ENCODE results near the gene SLC22A17.
"Not testable (repeated sequence)": the region's sequence is repeated elsewhere in the genome, so short reads cannot be mapped to it uniquely, and the experiment has no call there.

Gene SLC22A17

GRCh38 chr14:23327947-23328744, 24.5 kb downstream of the SLC22A17 start:
- DNase-seq: peak; percentile 46

DNA sequence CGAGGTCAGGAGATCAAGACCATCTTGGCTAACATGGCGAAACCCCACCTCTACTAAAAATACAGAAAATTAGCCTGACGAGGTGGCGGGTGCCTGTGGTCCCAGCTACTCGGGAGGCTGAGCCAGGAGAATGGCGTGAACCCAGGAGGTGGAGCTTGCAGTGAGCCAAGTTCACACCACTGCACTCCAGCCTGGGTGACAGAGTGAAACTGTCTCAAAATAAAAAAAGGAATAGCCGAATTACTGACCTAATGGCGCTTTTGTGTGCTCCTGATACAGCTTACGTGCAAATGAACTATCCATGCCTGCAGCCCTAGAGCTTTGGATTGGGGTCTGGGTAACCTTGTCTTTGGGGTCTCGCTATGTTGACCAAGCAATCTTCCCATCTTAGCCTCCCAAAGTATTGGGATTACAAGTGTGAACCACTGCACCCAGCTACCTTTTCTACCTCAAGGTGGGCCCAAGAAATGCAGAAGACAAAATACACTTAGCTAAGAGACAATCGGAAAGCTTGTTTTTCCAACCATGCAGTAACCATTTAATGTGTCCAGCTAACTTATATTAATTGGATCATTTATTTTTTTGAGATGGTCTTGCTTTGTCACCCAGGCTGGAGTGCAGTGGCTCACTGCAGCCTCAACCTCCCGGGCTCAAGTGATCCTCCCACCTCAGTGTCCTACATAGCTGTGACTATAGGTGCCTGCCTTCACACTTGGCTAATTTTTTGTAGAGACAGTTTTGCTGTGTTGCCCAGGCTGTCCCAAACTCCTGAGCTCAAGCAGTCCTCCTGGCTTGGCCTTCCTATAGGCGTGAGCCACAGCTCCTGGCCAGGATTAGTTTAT, 26.0 kb downstream of the SLC22A17 start:
- DNase-seq: no peak

GRCh38 chr14:23325746-23326145, 26.9 kb downstream of the SLC22A17 start:
- DNase-seq: not testable (repeated sequence)

GRCh38 chr14:23324993-23325392, 27.7 kb downstream of the SLC22A17 start:
- no peak for DNase-seq

DNA sequence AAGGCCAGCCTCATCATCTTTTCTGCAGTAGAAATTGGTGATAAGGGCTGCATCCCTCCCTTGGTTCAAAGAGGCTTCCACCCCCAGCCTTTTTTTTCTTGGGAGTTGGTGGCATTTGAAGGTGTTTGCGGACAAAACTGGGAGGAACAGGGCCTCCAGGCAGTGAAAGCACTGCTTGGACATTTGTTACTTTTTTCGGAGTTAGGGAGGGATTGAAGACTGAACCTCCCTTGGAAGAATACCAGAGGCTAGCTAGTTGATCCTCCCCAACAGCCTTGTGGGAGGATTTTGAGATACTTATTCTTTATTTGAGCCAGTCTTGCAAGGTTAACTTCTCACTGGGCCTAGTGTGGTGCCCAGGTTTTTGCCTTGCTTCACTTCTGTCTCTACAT, 28.2 kb downstream of the SLC22A17 start:
- DNase-seq: no peak

DNA sequence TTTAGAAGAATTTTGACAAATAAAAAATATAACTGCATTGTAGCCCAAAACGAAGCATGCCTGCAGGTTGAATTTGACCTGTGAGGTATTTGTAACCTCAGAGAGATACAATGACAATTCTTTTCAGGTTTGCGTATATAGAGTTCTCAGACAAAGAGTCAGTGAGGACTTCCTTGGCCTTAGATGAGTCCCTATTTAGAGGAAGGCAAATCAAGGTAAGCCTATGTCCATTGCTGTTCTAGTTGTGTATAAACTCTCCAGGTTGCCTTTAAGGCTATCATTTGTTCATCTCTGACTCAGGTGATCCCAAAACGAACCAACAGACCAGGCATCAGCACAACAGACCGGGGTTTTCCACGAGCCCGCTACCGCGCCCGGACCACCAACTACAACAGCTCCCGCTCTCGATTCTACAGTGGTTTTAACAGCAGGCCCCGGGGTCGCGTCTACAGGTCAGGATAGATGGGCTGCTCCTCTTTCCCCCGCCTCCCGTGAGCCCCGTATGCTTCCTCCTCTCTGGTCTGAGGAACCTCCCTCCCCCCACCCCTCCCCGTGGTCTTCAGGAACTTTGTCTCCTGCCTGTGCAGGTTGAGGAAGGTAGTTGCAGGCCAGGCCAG, 28.7 kb downstream of the SLC22A17 start:
- no peak for DNase-seq

GRCh38 chr14:23322568-23323517, 29.8 kb downstream of the SLC22A17 start:
- no peak for DNase-seq

DNA sequence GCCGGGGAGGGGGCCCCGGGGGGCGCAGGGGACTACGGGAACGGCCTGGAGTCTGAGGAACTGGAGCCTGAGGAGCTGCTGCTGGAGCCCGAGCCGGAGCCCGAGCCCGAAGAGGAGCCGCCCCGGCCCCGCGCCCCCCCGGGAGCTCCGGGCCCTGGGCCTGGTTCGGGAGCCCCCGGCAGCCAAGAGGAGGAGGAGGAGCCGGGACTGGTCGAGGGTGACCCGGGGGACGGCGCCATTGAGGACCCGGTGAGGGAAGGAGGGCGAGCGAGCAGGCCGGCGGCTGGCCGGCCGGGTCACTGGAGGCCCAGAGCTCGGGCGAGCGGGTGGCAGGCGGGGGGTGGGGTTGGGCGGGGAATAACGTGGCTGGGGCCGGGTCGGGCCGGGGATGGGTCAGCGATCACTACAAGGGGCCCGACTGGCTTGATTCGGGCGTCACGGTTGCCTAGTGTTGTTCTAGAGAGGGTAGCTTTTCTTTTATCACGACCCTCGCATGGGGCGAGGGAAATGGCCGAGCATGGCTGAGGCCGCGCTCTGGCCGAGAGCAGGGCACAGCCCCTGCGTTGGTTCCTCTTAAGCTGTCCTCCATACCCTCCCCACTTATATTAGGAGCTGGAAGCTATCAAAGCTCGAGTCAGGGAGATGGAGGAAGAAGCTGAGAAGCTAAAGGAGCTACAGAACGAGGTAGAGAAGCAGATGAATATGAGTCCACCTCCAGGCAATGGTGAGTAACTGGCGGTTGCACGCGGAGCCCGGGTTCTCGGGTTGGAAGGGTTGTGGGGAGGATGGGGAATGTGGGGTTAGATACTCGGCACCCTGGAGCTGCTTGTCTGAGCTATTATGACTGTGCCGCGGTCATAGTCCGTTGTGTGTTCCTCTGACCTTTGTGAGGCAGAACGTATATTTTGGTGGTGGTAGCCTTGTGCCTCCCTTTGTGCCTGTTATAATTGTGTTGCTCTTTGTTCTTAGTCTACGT, 30.8 kb downstream of the SLC22A17 start:
- DNase-seq: no peak

GRCh38 chr14:23320584-23321571, 31.8 kb downstream of the SLC22A17 start, which contains the start of gene PABPN1:
Gene PABPN1, plus strand, starts transcription at chr14:23321457. Its CDS starts 13 bp downstream, at chr14:23321470.
- peak; percentile 99 for DNase-seq

GRCh38 chr14:23319746-23320583, 32.7 kb downstream of the SLC22A17 start:
- DNase-seq: no peak

GRCh38 chr14:23316300-23316699, 36.4 kb downstream of the SLC22A17 start:
- DNase-seq: no peak

DNA sequence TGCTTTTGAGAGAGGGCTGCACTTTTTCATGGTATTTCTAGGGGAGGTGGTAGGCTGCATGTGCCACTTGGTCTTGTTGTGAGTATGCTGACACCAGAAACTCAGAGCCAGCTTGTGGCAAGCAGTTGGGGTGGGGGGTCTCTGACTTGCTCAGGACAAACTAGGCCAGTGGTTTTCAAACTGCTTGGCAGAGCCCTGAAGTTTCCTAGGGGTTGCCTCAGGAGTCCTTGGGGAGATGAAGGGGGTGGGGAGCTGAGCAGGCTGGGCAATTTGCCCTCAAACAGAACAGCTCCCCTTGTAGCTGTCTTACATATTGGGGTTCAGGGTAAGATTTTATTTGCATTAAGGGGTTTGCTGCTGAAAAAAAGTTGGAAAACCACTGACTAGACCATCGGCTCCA, 42.1 kb downstream of the SLC22A17 start:
- no peak for DNase-seq

DNA sequence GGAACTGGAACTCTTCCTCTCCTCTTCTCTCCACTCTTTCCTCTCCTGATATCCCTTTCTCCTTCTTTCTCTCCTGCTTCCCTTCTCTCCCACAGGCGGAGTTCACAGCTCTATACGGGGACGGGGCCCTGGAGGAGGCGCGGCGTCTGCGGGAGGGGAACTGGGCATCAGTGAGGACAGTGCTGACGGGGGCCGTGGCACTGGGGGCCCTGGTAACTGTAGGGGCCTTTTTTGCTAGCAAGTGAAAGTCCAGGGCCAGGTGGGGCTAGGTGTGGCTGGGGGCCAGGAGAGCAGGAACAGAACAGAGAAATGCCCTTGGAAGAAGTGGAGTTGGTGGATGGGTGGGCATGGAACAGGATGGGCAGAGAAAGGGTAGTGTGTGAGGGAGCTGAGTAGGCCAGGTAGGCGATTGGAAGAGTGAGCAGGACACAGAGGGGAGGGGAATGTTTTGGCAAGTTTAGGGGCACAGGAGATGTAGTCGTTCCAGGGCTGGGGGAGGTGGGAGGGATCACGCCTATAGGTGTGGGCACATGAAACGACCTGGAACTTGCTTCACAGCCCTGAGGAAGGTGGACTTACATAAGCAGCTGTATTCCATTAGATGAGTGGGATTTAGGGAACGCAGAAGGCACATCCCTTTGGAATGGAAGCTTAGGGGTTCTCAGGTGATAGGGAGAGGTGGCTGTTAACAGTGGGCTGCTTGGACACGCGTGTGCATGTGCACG, 43.8 kb downstream of the SLC22A17 start:
- DNase-seq: no peak

DNA sequence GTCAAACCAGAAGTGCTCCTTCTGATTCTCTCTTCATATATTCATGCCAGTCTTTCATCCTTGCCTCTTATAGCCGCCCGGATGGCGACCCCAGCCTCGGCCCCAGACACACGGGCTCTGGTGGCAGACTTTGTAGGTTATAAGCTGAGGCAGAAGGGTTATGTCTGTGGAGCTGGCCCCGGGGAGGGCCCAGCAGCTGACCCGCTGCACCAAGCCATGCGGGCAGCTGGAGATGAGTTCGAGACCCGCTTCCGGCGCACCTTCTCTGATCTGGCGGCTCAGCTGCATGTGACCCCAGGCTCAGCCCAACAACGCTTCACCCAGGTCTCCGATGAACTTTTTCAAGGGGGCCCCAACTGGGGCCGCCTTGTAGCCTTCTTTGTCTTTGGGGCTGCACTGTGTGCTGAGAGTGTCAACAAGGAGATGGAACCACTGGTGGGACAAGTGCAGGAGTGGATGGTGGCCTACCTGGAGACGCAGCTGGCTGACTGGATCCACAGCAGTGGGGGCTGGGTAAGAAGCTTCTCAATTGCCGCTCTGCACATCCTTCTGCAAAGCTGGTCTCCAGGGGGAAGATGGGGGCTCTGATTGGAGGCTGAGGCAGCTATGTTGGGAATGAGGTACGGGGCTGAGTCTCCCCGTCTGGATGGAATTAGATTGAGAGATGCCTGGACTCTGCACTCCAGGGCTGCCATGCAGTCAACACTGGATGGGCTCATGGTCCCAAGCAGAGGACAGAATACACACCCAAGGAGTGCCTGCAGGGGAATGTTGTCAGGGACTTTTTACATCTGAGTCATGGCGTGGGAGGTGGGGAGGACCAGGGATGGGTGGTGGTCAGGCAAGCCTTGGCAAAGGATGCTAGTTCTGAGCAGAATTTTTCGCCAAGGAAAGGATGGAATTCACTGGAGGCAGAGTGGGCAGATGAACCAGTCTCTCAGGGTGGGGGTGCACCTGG, 44.7 kb downstream of the SLC22A17 start:
- no peak for DNase-seq

- no peak for DNase-seq
Observed at GRCh38 chr14:23307146-23307530, 45.5 kb downstream of the SLC22A17 start.

DNA sequence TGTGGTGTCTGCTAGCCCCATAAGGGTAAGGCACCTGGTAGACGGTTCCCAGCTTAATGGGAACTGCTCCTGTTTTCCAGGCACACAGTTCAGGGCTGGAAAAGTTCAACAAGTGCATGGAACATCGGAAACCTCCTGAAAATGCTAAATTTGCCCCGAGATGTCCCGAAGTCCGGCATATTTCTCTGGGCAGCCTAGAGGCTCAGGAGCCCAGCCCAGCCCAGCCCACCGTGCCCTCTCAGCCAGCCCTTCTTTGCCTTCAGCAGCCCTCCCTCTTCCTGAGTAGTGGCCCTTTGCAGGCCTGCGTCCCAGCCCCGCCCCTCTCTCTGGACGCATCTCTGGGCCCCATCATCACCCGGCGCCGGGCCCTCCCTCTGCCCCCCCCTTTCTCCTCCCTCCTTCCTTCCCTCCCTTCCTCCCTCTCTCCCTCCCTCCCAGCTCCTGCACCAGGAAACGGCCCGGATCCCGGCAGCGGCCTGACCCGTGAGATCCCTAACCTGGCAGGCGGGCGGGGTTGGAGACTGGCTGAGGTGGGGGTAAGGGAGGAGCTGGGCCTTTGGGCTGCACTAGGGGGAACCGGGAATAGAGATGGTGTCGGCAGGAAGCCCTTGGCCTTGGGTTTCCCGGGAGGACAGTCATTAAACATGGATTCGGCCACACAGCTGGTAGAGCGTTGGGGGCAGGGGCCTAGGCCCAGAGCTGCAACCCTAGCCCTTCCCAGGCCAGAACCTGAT, 46.1 kb downstream of the SLC22A17 start, which contains the start of gene BCL2L2:
TSS of gene BCL2L2 (plus strand) at position 422 of the 734 bp plus-strand sequence. CDS start 935 bp downstream, outside the sequence.
- DNase-seq: peak; percentile 72

Measured in KG1 (cell line).